HFFc6 (cell line): ENCODE results near the gene ATL3. TPM values are rescaled to one million over a fixed set of nuclear protein-coding genes. Genes with fewer than 3 reads are reported as not detected.
"Not testable (repeated sequence)": the region's sequence is repeated elsewhere in the genome, so short reads cannot be mapped to it uniquely, and the experiment has no call there.

ENCODE experiments used
- DNase-seq: peaks from one replicate; pipeline ENCODE4 v3.0.0-alpha.2; 2018
- H3K27ac Mint-ChIP-seq: 2 replicates; pipeline ENCODE4 v1.8.0; 2020; ENCODE audit warnings: mild to moderate bottlenecking, mixed read lengths
- H3K27me3 Mint-ChIP-seq: 2 replicates; pipeline ENCODE4 v1.8.0; 2021; ENCODE audit warnings: mild to moderate bottlenecking, moderate library complexity, mixed read lengths; ENCODE audit not compliant: insufficient read depth
- H3K36me3 Mint-ChIP-seq: 2 replicates; pipeline ENCODE4 v1.8.0; 2021; ENCODE audit warnings: low read depth, mixed read lengths
- H3K4me1 Mint-ChIP-seq: 2 replicates; pipeline ENCODE4 v1.8.0; 2020; ENCODE audit warnings: low read depth, mixed read lengths
- H3K4me3 Mint-ChIP-seq: 2 replicates; pipeline ENCODE4 v1.8.0; 2020; ENCODE audit warnings: mild to moderate bottlenecking, moderate library complexity, mixed read lengths
- H3K9me3 Mint-ChIP-seq: 2 replicates; pipeline ENCODE4 v1.8.0; 2020; ENCODE audit warnings: mild to moderate bottlenecking, mixed read lengths
- total RNA-seq, 6 experiments: library from RNA; stranded (reverse); fragmentation: NEBNext Ultra II Directional; extraction: Animal tissue kit (Norgen Biotek cat#: 25700); gene quantifications; 2 replicates in 1 of 6; 3 replicates in 5 of 6; pipeline ENCODE4 v1.2.3, GENCODE V29; 2021
- TF ChIP-seq, protein P1 (sequence below): fragments of 200-600 bp; sonication (generic); IDR thresholded peaks from 2 replicates; pipeline ENCODE4 v1.5.0; 2021; ENCODE audit warnings: antibody characterized with exemption, mild to moderate bottlenecking

The ATL3 gene
- total RNA-seq, 6 experiments from 2014 or later: 96.9 to 116 (median 109) TPM

DNA sequence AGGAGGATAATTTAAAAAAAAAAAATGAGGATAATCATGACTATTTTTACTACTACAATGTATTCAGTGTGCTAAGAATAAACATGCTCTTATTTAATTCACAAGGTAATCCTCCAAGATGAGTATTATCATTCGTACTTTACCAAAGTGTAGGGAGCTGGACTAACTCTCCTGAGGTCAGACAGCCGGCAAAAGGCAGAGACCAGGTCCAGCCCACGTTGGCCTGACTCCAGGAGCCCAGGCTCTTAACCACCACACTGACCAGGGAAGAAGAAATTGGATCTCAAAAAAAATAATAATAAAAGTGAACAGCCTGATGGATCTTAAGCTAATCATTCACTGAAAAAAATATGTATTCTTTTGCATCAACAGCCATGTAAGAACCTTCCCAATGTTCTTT, 82.2 kb downstream of the ATL3 start:
- no peaks in the 10 kb centered on the region for H3K9me3 Mint-ChIP-seq
- H3K4me1 Mint-ChIP-seq: no peaks in the 10 kb centered on the region
- TF ChIP-seq, protein P1, sequence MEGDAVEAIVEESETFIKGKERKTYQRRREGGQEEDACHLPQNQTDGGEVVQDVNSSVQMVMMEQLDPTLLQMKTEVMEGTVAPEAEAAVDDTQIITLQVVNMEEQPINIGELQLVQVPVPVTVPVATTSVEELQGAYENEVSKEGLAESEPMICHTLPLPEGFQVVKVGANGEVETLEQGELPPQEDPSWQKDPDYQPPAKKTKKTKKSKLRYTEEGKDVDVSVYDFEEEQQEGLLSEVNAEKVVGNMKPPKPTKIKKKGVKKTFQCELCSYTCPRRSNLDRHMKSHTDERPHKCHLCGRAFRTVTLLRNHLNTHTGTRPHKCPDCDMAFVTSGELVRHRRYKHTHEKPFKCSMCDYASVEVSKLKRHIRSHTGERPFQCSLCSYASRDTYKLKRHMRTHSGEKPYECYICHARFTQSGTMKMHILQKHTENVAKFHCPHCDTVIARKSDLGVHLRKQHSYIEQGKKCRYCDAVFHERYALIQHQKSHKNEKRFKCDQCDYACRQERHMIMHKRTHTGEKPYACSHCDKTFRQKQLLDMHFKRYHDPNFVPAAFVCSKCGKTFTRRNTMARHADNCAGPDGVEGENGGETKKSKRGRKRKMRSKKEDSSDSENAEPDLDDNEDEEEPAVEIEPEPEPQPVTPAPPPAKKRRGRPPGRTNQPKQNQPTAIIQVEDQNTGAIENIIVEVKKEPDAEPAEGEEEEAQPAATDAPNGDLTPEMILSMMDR: no peak
- H3K36me3 Mint-ChIP-seq: no peaks in the 10 kb centered on the region
- H3K27me3 Mint-ChIP-seq: no peaks in the 10 kb centered on the region; the same call in none of the 2 replicates
- no peak overlapping the region for H3K4me3 Mint-ChIP-seq
- no peak for DNase-seq
- H3K27ac Mint-ChIP-seq: no peak overlapping the region

- H3K4me1 Mint-ChIP-seq: no peaks in the 10 kb centered on the region
- TF ChIP-seq, protein P1: no peak
Observed at GRCh38 chr11:63586451-63587166, 84.6 kb downstream of the ATL3 start.

GRCh38 chr11:63583357-63583677, 87.9 kb downstream of the ATL3 start:
- Mint-ChIP-seq H3K36me3 (peaks cover 25% of the 10 kb centered on the region), H3K4me1 (no peaks in the 10 kb centered on the region), H3K4me3 (no peak overlapping the region), H3K27me3 (no peaks in the 10 kb centered on the region; the same call in 1 of the 2 replicates), H3K9me3 (peaks cover 32% of the 10 kb centered on the region), H3K27ac (no peak overlapping the region)
- DNase-seq: no peak
- TF ChIP-seq, protein P1: no peak

More at GRCh38 chr11:63586451-63587166, 84.6 kb downstream of the ATL3 start:
- no peak for DNase-seq
- no peak overlapping the region for H3K27ac Mint-ChIP-seq
- peaks cover 11% of the 10 kb centered on the region for H3K36me3 Mint-ChIP-seq
- peaks cover 10% of the 10 kb centered on the region for H3K9me3 Mint-ChIP-seq
- no peaks in the 10 kb centered on the region; the same call in none of the 2 replicates for H3K27me3 Mint-ChIP-seq
- H3K4me3 Mint-ChIP-seq: no peak overlapping the region

- not testable (repeated sequence) for H3K4me3 Mint-ChIP-seq, DNase-seq, H3K4me1 Mint-ChIP-seq, H3K27ac Mint-ChIP-seq, H3K27me3 Mint-ChIP-seq
- H3K36me3 Mint-ChIP-seq: peaks cover 25% of the 10 kb centered on the region
- H3K9me3 Mint-ChIP-seq: peaks cover 32% of the 10 kb centered on the region
Observed at GRCh38 chr11:63581224-63581623, 90.0 kb downstream of the ATL3 start.

DNA sequence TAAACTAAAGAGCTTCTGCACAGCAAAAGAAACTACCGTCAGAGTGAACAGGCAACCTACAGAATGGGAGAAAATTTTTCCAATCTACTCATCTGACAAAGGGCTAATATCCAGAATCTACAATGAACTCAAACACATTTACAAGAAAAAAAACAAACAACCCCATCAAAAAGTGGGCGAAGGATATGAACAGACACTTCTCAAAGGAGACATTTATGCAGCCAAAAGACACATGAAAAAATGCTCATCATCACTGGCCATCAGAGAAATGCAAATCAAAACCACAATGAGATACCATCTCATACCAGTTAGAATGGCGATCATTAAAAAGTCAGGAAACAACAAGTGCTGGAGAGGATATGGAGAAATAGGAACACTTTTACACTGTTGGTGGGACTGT, 92.3 kb downstream of the ATL3 start:
- H3K4me3 Mint-ChIP-seq, DNase-seq, H3K27me3 Mint-ChIP-seq, H3K27ac Mint-ChIP-seq: not testable (repeated sequence)
- H3K9me3 Mint-ChIP-seq: peaks cover 32% of the 10 kb centered on the region
- H3K36me3 Mint-ChIP-seq: peaks cover 28% of the 10 kb centered on the region
- peaks cover 16% of the 10 kb centered on the region for H3K4me1 Mint-ChIP-seq

- Mint-ChIP-seq H3K9me3 (peaks cover 6% of the 10 kb centered on the region; the same call in 1 of the 2 replicates), H3K4me3 (peak overlapping the region; percentile 86), H3K27me3 (peaks cover 10% of the 10 kb centered on the region), H3K36me3 (peaks cover 5% of the 10 kb centered on the region; the same call in 1 of the 2 replicates), H3K27ac (peak overlapping the region; percentile 81), H3K4me1 (peaks cover 19% of the 10 kb centered on the region)
- TF ChIP-seq, protein P1: no peak
- DNase-seq: no peak
Observed at GRCh38 chr11:63574856-63575602, 96.1 kb downstream of the ATL3 start.

Other genes starting within 250 kb of the ATL3 start
- not detected for gene PLAAT5, start 180.2 kb downstream of the ATL3 start, total RNA-seq
- gene LGALS12, start 165.3 kb downstream of the ATL3 start, total RNA-seq: not detected
- gene PLAAT4, start 134.6 kb downstream of the ATL3 start, total RNA-seq: 1 to 10 TPM in 1 of 6 experiments, under 1 TPM in 4, not detected in 1; 0.43 to 1.9 (median 0.82) TPM
- gene PLAAT2, start 108.0 kb downstream of the ATL3 start, total RNA-seq: not detected
- gene PLAAT3, start 56.9 kb downstream of the ATL3 start, total RNA-seq: 10 to 100 TPM in 1 of 6 experiments, 1 to 10 TPM in 5; 8.0 to 11.2 (median 8.6) TPM
- 100 to 1,000 TPM; 114 to 144 (median 133) TPM for gene RTN3, start 10.1 kb upstream of the ATL3 start, total RNA-seq
- 10 to 100 TPM; 18.4 to 21.0 (median 19.5) TPM for gene ZFTA, start 97.4 kb upstream of the ATL3 start, total RNA-seq
- gene SPINDOC, start 142.1 kb upstream of the ATL3 start, total RNA-seq: 10 to 100 TPM; 24.7 to 31.7 (median 29.5) TPM
- gene MARK2, start 167.7 kb upstream of the ATL3 start, total RNA-seq: 10 to 100 TPM; 26.4 to 29.9 (median 27.9) TPM
- gene RCOR2, start 245.8 kb upstream of the ATL3 start, total RNA-seq: under 1 TPM; 0.34 to 0.72 (median 0.41) TPM